ENCODE data around the gene WDR90.

Gene WDR90

DNA sequence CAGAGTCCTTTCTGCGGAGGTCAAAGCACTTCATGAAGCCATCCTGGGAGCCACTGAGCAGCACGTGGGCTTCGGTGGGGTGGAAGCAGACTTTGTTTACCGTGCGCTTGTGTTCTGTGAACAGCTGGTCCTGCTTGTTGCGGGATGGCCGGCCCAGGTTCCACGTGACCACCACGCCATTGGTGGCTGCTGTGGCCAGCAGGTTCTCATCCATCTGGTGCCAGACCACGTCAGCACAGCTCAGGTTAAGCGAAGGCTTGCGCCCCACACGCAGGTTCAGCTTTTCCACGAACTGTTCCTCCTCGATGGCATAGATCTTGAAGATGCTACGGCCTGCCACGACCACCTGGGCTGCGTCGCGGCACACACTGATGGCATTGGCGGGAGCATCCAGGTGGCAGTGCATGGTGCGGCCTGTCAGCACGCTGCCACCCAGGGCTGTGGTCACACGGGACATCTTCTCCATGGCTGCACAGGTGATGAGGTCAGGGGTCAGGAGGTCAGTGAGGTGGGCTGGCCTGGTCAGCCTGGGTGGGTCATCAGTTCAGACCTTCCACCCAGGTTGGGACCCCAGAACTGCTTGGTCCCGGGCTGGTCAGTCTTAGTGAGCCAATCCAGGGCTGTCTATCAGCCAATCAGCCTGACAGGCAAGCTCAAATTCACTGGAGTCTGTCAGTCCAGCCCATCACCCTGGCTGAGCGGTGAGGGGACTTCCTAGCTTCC lies 40.2 kb downstream of the WDR90 start:
- TF ChIP-seq, protein P1, sequence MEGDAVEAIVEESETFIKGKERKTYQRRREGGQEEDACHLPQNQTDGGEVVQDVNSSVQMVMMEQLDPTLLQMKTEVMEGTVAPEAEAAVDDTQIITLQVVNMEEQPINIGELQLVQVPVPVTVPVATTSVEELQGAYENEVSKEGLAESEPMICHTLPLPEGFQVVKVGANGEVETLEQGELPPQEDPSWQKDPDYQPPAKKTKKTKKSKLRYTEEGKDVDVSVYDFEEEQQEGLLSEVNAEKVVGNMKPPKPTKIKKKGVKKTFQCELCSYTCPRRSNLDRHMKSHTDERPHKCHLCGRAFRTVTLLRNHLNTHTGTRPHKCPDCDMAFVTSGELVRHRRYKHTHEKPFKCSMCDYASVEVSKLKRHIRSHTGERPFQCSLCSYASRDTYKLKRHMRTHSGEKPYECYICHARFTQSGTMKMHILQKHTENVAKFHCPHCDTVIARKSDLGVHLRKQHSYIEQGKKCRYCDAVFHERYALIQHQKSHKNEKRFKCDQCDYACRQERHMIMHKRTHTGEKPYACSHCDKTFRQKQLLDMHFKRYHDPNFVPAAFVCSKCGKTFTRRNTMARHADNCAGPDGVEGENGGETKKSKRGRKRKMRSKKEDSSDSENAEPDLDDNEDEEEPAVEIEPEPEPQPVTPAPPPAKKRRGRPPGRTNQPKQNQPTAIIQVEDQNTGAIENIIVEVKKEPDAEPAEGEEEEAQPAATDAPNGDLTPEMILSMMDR (IDR thresholded peaks at IDR 0.05) = no peak

GRCh38 chr16:692356-693108 lies 43.4 kb downstream of the WDR90 start:
- TF ChIP-seq, protein P1 (IDR thresholded peaks at IDR 0.05) = no peak

GRCh38 chr16:693364-693763 lies 44.2 kb downstream of the WDR90 start:
- TF ChIP-seq, protein P1 (IDR thresholded peaks at IDR 0.05) = no peak

DNA sequence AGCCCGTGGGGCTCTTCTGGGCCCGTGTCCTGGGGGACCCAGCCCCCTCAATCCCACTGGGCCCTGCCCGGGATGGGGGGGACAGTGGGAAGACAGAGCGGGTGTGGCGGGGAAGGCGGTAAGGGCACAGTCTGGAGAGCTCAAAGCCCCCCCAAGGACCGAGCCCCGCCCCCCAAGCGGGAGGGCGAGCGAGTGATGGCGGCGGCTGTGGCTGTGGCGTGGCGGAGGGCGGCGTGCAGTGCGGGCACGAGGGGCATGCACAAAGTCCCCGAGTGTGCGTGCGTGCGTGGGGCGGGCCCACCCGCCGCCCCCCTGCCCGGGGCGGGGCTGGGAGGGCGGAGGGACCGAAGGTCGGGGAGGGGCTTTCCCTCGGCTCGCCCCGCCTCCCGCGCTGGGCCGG lies 44.6 kb downstream of the WDR90 start:
- TF ChIP-seq, protein P1 (IDR thresholded peaks at IDR 0.05) = no peak

DNA sequence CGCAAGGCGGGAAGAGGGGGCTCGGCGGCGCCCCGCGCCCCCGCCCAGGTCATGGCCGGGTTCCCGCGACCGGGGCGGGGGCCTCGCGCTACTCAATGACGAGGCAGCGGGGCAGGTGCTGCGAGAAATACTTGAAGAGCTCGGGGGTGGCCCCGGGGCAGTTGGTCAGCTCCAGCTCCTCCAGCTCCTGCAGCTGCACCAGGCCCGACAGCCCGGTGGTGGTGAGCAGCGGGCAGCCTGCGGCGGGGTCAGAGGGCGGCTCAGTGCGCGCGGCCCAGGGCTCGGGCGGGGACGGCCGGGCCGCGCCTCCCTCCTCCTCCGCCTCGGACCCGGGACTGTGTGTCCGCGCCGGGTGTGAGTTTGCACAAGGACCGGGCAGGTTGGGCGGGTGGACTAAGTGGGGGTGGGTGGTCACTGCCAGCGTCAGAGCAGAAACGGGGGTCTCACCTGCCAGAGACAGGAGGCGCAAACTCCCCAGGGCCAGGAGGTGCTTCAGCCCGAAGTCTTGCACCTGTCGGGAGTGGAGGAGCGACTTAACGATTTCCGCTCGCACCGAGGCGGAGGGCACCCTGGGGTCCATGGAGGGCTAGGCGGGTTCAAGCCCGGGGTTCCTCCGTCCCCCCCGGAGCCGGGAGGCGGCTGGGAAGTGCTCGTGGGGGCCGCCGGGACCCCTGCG lies 45.2 kb downstream of the WDR90 start:
- TF ChIP-seq, protein P1 (IDR thresholded peaks at IDR 0.05) = no peak

DNA sequence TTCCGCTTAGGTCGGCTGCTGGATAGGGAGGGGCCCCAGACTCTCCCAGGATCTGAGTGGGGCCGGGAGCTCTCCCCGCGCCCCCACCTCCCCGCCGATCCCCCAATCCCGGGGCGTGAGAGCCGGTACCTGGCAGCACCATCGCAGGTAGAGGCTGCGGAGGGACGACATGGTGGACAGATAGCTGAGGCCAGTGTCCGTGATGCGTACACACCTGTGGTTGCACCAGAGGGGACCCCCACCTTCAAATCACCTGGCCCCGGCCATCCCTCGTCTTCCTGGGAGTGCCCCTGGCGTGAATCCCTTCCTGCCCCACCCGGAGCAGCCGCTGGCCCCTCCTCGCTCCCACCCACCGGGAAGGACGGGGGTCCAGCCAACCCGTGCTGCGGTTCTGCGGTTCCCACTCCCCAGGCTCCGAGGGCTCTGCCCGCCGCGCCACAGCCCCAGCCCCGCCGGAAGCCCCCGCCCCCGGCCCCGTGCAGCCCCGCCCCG lies 45.7 kb downstream of the WDR90 start:
- TF ChIP-seq, protein P1 (IDR thresholded peaks at IDR 0.05) = no peak

GRCh38 chr16:695355-696089 lies 46.4 kb downstream of the WDR90 start:
- TF ChIP-seq, protein P1 (IDR thresholded peaks at IDR 0.05) = no peak

Data from LNCAP (cell line).